ENCODE data around the gene IRX6.

DNA sequence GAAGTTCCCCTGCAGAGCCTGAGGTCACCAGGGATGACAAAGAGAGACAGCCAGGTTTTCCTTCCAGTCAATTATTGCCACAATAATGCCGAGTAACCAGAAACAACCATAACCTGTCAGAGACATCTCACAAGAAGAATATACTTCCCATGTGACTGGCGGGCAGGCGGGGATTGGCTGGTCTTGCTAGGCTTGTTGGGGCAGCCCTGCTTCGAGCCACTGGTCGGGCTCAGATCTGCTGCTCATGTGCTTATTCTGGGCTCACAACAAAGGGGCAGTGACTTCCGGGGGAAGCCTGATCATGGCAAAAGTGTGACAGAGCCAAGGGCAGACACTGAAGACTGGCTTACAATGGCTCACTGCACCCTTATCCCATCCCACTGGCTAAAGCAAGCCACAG lies 48.1 kb upstream of the IRX6 start:
- TF ChIP-seq POLR2A (IDR thresholded peaks at IDR 0.05; ENCODE audit: control extremely low read depth in 1 of 2, low read depth in 2 of 2, low read length in 2 of 2), result no peak
- TF ChIP-seq POLR2AphosphoS5 (IDR thresholded peaks at IDR 0.05; ENCODE audit: low read depth, low read length), result no peak
